Stimulated activated CD8-positive, alpha-beta memory T cell treated with anti-CD3 and anti-CD28 coated beads, Interleukin-2, amount 100 ng/mL, for 1 hour (primary cell): ENCODE measurements around the gene ATG101.

Experiments
- DNase-seq, 2 donors: peaks; one replicate each; pipeline ENCODE4 v3.0.0-alpha.2; 2020; ENCODE audit warnings: low read depth in 2 of 2

ATG101 gene, protein sequence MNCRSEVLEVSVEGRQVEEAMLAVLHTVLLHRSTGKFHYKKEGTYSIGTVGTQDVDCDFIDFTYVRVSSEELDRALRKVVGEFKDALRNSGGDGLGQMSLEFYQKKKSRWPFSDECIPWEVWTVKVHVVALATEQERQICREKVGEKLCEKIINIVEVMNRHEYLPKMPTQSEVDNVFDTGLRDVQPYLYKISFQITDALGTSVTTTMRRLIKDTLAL

DNA sequence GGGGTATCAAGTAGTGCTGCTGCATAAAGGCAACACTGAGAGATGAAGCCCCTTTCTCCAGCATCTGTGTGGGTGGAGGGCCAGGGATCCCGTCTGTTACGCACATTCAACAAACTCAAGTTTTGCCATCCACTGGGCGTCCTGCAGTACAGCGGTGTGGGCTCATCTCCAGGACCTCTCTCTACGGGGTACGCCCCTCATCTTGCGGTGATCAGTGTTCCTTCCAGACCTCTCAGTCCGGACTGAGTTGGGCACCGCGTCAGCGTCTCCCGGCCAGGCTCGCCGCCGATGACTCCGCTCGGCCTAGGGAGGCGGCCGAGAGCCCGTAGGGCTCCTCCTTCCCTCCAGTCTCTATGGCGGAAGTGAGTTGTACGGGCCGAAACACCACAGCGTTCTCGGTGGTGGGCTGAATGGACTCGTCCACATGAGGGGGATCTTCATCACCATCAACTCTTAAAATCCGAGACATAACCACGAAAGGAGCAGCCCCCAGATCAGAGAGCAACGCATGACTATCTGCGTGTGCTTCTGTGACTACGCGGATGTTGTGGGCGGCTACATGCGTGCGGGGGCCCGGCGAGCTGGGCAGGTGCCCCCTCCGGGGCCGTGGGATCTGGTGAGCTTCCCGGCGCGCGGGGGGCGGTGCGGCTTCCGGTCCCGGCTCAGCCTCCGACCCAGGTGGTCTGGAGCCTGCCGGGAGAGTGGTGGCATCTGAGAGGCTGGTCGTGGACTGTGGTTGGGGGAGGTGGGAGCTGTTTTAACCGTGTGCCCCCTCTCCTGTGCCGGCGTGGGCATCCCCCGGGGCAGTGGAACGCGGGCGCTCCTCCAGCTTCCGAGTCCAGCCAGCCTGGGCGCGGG is at the start of gene ATG101:
Gene ATG101, plus strand, starts transcription at position 652 of the 858 bp plus-strand sequence. CDS start 3,673 bp downstream, outside the sequence.
- DNase-seq, result peak; percentile 68 to 75

- DNase-seq, result no peak
Observed at GRCh38 chr12:52020539-52021336, 49.0 kb upstream of the ATG101 start.

DNA sequence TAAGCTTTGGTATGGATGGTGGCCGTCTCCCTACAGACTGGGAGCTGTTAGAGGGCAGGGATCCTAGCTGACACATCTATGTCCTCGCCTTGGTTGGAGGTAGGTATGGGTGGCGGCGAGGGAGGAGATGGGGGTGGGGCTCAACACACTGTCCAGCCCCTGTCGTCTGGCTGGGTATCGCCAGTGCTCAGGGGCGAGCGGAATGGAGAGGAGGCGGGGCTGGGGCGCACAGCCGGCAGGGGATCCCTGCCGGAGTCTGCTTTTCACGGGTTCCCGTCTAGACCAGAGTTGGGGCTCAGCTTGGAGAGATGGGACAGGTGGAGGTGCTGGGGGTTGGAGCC is 47.0 kb upstream of the ATG101 start:
- DNase-seq, result no peak

DNA sequence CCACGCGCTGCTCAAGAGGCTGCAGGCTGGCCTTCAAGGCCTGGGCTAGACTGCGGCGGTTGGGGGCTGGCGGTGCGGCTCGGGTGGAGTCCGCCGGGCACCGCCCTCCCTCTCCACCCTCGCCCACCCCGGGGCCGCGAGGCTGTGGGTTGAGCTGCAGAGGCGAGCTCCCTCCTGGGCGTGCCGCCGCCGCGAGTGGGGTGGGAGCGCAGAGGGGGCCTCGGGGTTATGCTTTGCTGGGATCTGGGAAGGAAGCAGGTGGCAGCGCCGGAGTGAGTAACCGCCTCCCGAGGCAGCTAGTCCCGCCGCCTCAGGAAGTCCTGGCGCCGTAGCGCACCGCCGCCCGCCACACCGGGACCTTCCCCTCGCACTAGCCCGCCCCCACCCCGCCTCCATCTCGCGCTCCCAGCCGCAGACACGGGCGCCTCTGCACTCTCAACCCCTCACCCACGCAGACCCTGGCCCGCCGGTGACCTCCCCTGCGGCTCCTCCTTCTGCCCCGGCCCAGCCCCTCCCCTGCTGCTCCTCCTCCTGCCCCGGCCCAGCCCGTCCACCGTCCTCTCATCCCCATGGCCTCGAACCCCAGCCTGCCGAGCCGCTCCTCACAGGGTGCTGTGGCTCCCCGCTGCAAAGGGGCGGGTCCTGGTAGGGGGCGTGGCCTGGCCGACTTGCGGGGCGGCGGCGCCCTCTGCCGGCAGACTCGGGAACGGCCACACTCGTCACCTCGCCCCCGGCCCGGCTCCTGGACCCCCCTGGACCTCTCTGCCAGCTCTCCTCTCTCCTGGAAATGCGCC is 46.4 kb upstream of the ATG101 start:
- peak; percentile 83 to 88 for DNase-seq

- DNase-seq, result no peak
Observed at GRCh38 chr12:52023976-52024688, 45.6 kb upstream of the ATG101 start.

- DNase-seq, result no peak
Observed at GRCh38 chr12:52024845-52025230, 44.9 kb upstream of the ATG101 start.

- DNase-seq, result no peak
Observed at GRCh38 chr12:52026263-52026662, 43.5 kb upstream of the ATG101 start.

- DNase-seq, result no peak
Observed at GRCh38 chr12:52027085-52027843, 42.5 kb upstream of the ATG101 start.

- no peak for DNase-seq
Observed at GRCh38 chr12:52029685-52030084, 40.1 kb upstream of the ATG101 start.

- no peak for DNase-seq
Observed at GRCh38 chr12:52032446-52032803, 37.4 kb upstream of the ATG101 start.

GRCh38 chr12:52032804-52033445 is 36.9 kb upstream of the ATG101 start:
- DNase-seq, result peak; percentile 83 to 85

- DNase-seq, result no peak
Observed at GRCh38 chr12:52033446-52034140, 36.2 kb upstream of the ATG101 start.

GRCh38 chr12:52035190-52035589 is 34.6 kb upstream of the ATG101 start:
- DNase-seq, result no peak

DNA sequence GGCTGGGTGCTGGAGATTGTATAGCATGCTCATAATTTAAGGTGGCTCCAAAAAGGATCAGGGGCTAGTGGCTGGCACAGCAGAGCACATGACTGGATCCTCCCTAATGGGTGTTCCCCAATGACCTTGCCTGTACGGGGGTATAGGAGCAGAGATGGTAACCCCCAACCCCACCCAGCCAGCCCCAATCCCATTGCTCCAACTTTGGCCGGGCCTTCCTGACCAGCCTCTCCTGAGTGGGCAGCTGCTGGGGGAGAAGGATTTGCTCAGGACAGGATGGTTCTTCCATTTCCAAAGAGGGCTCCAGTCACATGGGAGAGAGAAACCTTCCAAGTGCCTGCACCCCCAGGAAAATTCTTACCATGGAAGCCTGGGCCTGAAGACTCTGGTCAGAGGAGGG is 33.9 kb upstream of the ATG101 start:
- no peak for DNase-seq

DNA sequence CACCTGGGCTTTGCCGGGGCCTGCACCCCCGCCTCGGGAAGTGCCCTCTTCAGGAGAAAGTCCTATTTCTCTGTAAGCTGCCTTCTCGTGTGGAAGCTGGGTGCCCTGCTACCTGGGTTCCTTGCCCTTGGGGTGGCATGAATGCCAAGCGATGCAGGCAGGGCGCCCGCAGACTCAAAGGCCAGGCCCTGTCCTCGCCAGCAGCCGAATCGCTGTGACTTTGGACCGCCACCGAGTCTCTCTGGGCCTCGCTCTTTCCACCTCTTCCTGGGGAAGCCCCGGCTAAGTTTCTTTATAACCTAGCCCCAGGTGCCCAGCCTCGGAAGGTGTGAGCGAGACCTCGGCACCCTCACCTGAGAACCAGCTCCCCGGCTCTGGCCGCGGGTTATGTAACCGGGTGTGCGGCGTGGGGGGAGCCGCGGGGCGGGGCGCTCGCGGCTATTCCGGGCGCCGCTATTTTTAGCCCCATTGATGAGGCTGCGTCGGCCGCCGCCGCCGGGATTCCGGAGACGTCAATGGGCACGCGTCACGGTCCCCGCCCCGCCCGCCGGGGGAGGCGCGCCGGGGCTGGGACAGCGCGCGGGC is 33.1 kb upstream of the ATG101 start:
- peak; percentile 77 to 85 for DNase-seq

DNA sequence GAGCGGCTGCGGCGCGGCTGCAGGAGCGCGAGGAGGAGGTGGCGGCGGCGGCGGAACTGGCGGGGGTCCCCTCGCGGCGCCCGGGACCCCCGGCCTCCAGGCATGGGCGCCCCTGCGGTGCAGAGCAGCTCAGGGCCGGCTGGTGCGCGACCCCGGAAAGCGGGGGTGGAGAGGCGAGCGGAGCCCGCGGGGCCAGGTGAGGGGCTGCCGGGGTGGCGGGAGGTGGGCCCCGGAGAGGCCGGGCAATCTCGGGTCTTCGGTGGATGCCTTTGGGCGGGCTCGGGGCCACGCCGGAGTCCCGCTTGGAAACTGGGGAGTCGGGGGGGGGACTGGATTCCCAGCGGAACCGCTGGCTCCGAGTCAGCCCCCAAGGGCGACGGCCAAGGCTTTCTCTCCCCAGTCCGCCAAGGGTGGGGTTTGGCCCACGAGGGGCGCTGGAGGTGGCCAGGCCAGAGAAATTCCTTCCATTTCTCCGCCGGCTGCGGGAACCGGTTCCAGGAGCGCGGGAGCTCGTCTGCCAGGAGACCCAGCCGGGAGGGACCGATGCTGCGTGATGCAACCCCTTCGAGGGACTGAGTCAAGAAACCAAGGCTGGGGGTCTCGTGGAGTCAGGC is 32.4 kb upstream of the ATG101 start:
- DNase-seq, result no peak

- DNase-seq, result no peak
Observed at GRCh38 chr12:52038447-52038846, 31.3 kb upstream of the ATG101 start.

DNA sequence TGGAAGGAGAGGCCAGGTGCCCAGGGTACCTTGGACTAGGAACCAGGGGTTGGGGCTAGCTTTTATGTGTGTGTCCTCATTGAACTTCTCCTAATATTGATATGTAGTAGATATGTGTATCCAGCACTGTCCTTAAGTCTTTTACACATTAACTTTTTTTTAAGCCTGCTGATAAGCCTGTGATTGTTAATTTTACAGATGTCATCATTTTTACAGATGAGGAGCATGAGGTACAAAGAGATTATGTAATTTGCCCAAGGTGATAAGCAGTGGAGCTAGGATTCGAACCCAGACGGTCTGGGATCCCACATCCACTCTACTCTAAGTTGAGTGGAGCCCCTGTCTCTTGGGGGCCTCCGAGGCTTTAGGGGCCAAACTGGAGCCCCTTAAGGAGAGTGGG is 28.7 kb upstream of the ATG101 start:
- DNase-seq, result no peak
